OCI-LY1 (cell line): ENCODE data around the gene TTLL10.

Source experiments
- H2AFZ ChIP-seq: fragments of 200-600 bp; sonication (generic), shearing (Covaris generic); 2 replicates; pipeline ENCODE4 v1.6.0; 2014; ENCODE audit warnings: antibody characterized with exemption, mild to moderate bottlenecking, low read length
- H3F3A ChIP-seq: fragments of 200-600 bp; sonication (generic), shearing (Covaris generic); 2 replicates; pipeline ENCODE4 v1.6.0; 2014; ENCODE audit warnings: mild to moderate bottlenecking, antibody characterized with exemption, low read length, moderate library complexity; ENCODE audit not compliant: insufficient read depth
- H3K27ac ChIP-seq: fragments of 200-600 bp; sonication (generic); 2 replicates; pipeline ENCODE4 v1.5.1; 2014; ENCODE audit warnings: low read length, mixed run types, mild to moderate bottlenecking, low read depth; ENCODE audit not compliant: poor library complexity, severe bottlenecking
- H3K27me3 ChIP-seq: fragments of 200-600 bp; sonication (generic); 2 replicates; pipeline ENCODE4 v1.6.0; 2014; ENCODE audit warnings: antibody characterized with exemption, mild to moderate bottlenecking, low read length, moderate library complexity; ENCODE audit not compliant: insufficient read depth
- H3K36me3 ChIP-seq: fragments of 200-600 bp; sonication (generic); 2 replicates; pipeline ENCODE4 v1.6.1; 2014; ENCODE audit warnings: mild to moderate bottlenecking, antibody characterized with exemption, low read length, moderate library complexity, mixed read lengths; ENCODE audit not compliant: insufficient read depth
- H3K4me1 ChIP-seq: fragments of 200-600 bp; sonication (generic); 2 replicates; pipeline ENCODE4 v1.5.1; 2014; ENCODE audit warnings: mild to moderate bottlenecking, low read length, moderate library complexity; ENCODE audit not compliant: insufficient read depth, severe bottlenecking
- H3K4me2 ChIP-seq: fragments of 200-600 bp; sonication (generic), shearing (Covaris generic); 2 replicates; pipeline ENCODE4 v1.6.1; 2014; ENCODE audit warnings: low read length
- H3K4me3 ChIP-seq: fragments of 200-600 bp; sonication (generic); 2 replicates; pipeline ENCODE4 v1.5.1; 2014; ENCODE audit warnings: low read length, low read depth, mild to moderate bottlenecking, mixed read lengths; ENCODE audit not compliant: poor library complexity, severe bottlenecking
- H3K79me2 ChIP-seq: fragments of 200-600 bp; shearing (Covaris generic); 2 replicates; pipeline ENCODE4 v1.6.1; 2016; ENCODE audit warnings: mixed run types, low read length, mixed read lengths; ENCODE audit not compliant: insufficient read depth
- H3K9ac ChIP-seq: fragments of 200-600 bp; sonication (generic), shearing (Covaris generic); 2 replicates; pipeline ENCODE4 v1.6.1; 2014; ENCODE audit warnings: mild to moderate bottlenecking, low read length, mixed read lengths
- H3K9me2 ChIP-seq: fragments of 200-600 bp; sonication (generic), shearing (Covaris generic); 2 replicates; pipeline ENCODE4 v1.6.1; 2014; ENCODE audit warnings: low read depth, mild to moderate bottlenecking, low read length, mixed read lengths
- H3K9me3 ChIP-seq: fragments of 200-600 bp; shearing (Covaris generic); 2 replicates; pipeline ENCODE4 v1.6.1; 2014; ENCODE audit warnings: low read length, mixed read lengths
- H4K20me1 ChIP-seq: fragments of 200-600 bp; sonication (generic), shearing (Covaris generic); 2 replicates; pipeline ENCODE4 v1.6.0; 2016; ENCODE audit warnings: mild to moderate bottlenecking, low read length; ENCODE audit not compliant: insufficient read depth
- CTCF ChIP-seq: fragments of 200-600 bp; sonication (generic), shearing (Covaris generic); IDR thresholded peaks from 2 replicates; pipeline ENCODE4 v1.5.1; 2017; ENCODE audit warnings: mild to moderate bottlenecking, antibody characterized with exemption, low read length, moderate library complexity, mixed read lengths
- EZH2 ChIP-seq: fragments of 200-600 bp; sonication (generic), shearing (Covaris generic); IDR thresholded peaks from 2 replicates; pipeline ENCODE4 v1.8.0; 2017; ENCODE audit warnings: borderline replicate concordance, mixed run types, mild to moderate bottlenecking, antibody characterized with exemption, low read length, moderate library complexity, mixed read lengths

Gene TTLL10

GRCh38 chr1:1245817-1246576 is 72.3 kb downstream of the TTLL10 start:
- peaks cover 7% of the 10 kb centered on the region for H3K4me1 ChIP-seq

GRCh38 chr1:1246577-1247340 is 73.1 kb downstream of the TTLL10 start, which contains the start of gene C1QTNF12:
Gene C1QTNF12, minus strand, starts transcription at chr1:1246722. Its CDS starts 32 bp downstream, at chr1:1246690.
- Histone ChIP-seq H3K4me1 (peaks cover 9% of the 10 kb centered on the region), H3K9me2 (no peaks in the 10 kb centered on the region), H2AFZ (no peak within 1 kb of the TSS), H3K4me2 (no peak within 1 kb of the TSS), H3K4me3 (no peak within 1 kb of the TSS), H3K27ac (no peak within 1 kb of the TSS), H3F3A (no peaks in the 10 kb centered on the region), H4K20me1 (no peaks in the 10 kb centered on the region), H3K79me2 (no peaks in the 10 kb centered on the region), H3K9me3 (no peaks in the 10 kb centered on the region), H3K9ac (no peak within 1 kb of the TSS), H3K36me3 (no peaks in the 10 kb centered on the region), H3K27me3 (peaks cover 15% of the 10 kb centered on the region; the same call in 1 of the 2 replicates)
- TF ChIP-seq CTCF (no peak), EZH2 (no peak)

More at GRCh38 chr1:1245817-1246576, 72.3 kb downstream of the TTLL10 start:
- no peaks in the 10 kb centered on the region for H4K20me1 ChIP-seq
- H3K4me3 ChIP-seq: no peak overlapping the region
- no peak overlapping the region for H3K9ac ChIP-seq
- peaks cover 20% of the 10 kb centered on the region; the same call in 1 of the 2 replicates for H3K27me3 ChIP-seq
- no peaks in the 10 kb centered on the region for H3F3A ChIP-seq
- H3K4me2 ChIP-seq: no peak overlapping the region
- H3K9me3 ChIP-seq: no peaks in the 10 kb centered on the region
- H3K9me2 ChIP-seq: no peaks in the 10 kb centered on the region
- TF ChIP-seq CTCF (no peak), EZH2 (no peak)
- H2AFZ ChIP-seq: no peak overlapping the region
- no peaks in the 10 kb centered on the region for H3K36me3 ChIP-seq
- H3K27ac ChIP-seq: no peak overlapping the region
- no peaks in the 10 kb centered on the region for H3K79me2 ChIP-seq

GRCh38 chr1:1247341-1247913 is 73.7 kb downstream of the TTLL10 start:
- no peak overlapping the region for H3K27ac ChIP-seq
- H3K4me2 ChIP-seq: no peak overlapping the region
- H3K9me2 ChIP-seq: no peaks in the 10 kb centered on the region
- no peak overlapping the region for H2AFZ ChIP-seq
- peaks cover 11% of the 10 kb centered on the region; the same call in 1 of the 2 replicates for H3K27me3 ChIP-seq
- H3K4me3 ChIP-seq: no peak overlapping the region
- H3F3A ChIP-seq: no peaks in the 10 kb centered on the region
- H3K4me1 ChIP-seq: peaks cover 9% of the 10 kb centered on the region
- H4K20me1 ChIP-seq: no peaks in the 10 kb centered on the region
- H3K36me3 ChIP-seq: no peaks in the 10 kb centered on the region; the same call in 1 of the 2 replicates
- no peaks in the 10 kb centered on the region for H3K9me3 ChIP-seq
- H3K79me2 ChIP-seq: no peaks in the 10 kb centered on the region
- no peak overlapping the region for H3K9ac ChIP-seq
- no peak for TF ChIP-seq EZH2
- TF ChIP-seq CTCF: no peak
